GM12874 (cell line): ENCODE data around the gene IMPDH2.

Experiments used
- CTCF ChIP-seq: IDR thresholded peaks from 2 replicates; pipeline ENCODE4 v1.5.1; 2011; ENCODE audit warnings: low read depth, mild to moderate bottlenecking, control low read depth, low read length, moderate library complexity; ENCODE audit not compliant: insufficient read depth

Gene IMPDH2

DNA sequence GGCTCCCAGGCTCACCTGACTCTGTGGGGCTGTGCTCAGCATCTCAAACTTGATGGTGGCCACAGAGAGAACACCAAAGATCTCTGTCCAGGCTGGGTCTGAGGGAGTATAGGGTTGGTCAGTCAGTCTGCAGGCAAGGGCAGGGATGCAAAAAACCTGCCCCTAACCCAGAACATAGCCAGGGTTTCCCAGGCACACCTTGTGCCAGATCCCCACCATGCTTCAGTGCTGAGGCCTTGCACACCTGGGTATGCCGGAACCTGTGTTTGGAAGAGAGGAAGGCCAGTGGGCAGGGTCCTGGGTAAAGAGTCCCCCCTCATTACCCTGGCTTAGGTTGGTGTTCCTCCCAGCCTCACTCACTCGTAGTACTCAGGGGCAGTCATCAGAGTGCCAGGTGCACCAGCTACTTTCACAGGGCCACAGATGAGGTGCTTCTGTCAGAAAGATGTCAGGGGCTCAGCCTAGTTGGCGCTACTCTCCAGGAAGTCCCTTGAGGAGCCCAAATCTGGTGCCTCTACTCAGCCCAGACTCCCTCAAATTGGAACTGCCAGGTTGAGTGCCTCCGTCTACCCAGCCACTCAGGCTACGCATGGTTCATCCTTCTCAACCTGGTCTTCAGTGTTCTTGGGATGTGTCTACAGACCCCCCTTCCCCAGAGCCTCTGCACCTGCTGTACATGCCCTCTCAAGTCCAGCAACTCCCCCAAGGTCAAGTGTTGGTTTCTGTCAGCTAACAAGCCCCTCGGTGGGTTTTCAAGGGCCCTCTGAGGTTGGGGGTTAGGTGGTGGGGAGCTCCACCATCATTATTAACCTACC, 12.6 kb downstream of the IMPDH2 start:
- TF ChIP-seq CTCF = no peak

DNA sequence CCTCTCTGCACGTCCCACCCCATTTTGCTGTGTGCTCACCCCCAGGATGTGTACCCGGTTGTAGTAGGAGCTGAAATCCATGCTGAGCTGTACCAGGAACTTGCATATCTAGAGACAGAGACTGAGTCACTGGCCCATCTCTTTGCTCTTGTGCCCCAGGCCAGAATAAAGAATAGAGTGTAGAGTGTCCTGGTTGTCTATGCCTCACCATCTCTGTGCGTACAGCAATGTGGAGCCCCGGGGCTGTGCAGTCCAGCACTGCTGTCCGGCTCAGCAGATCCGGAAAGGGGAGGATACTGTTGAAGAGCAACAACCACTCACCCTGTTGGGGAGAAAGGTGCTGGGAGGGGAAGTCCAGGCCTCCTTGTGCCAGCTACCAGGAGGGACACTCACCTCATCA, 13.4 kb downstream of the IMPDH2 start:
- no peak for TF ChIP-seq CTCF

GRCh38 chr3:49015072-49015471, 14.1 kb downstream of the IMPDH2 start:
- no peak for TF ChIP-seq CTCF

DNA sequence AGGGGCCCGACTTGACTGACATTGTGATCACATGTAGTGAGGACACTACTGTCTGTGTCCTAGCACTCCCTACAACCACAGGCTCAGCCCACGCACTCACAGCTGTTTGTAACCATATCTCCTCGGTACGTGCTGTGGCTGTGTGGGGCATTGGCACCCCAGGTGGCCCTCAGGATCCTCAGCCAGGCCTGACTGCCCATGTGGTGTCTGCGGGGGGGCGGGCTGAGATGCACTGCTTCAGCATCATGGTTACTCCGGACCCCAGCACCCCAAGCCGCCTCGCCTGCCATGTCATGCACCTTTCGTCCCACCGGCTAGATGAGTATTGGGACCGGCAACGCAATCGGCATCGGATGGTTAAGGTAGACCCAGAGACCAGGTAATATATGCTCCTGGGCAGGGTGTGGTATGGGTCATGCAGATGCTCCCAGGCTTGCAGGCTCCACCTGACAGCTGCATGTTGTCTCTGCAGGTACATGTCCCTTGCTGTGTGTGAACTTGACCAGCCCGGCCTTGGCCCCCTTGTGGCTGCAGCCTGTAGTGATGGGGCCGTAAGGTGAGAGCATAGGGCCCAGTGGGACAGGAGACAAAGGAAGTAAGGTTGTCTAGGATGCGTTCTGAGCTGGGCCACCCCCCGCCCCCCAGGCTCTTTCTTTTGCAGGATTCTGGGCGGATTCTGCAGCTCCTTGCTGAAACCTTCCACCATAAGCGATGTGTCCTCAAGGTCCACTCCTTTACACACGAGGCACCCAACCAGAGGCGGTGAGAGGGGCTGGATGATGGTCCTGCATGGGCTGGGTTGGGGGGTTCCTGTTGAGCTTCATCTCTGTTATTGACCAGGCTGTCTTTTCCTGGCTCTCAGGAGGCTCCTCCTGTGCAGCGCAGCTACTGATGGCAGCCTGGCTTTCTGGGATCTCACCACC, 15.2 kb downstream of the IMPDH2 start:
- TF ChIP-seq CTCF = peak; percentile 79

- TF ChIP-seq CTCF = no peak
These were observed 16.0 kb downstream of the IMPDH2 start for GRCh38 chr3:49013113-49013737.

GRCh38 chr3:49012441-49013017, 16.7 kb downstream of the IMPDH2 start:
- no peak for TF ChIP-seq CTCF

- TF ChIP-seq CTCF = no peak
These were observed 19.8 kb downstream of the IMPDH2 start for GRCh38 chr3:49009396-49009795.
